Activated effector memory CD4-positive, alpha-beta T cell treated with Interleukin-2 at 50 U/mL for 16 hours (primary cell): ENCODE data around the gene PNPO.

Source experiments
- DNase-seq: peaks from one replicate; pipeline ENCODE4 v3.0.0-alpha.2; 2020

The PNPO gene

DNA sequence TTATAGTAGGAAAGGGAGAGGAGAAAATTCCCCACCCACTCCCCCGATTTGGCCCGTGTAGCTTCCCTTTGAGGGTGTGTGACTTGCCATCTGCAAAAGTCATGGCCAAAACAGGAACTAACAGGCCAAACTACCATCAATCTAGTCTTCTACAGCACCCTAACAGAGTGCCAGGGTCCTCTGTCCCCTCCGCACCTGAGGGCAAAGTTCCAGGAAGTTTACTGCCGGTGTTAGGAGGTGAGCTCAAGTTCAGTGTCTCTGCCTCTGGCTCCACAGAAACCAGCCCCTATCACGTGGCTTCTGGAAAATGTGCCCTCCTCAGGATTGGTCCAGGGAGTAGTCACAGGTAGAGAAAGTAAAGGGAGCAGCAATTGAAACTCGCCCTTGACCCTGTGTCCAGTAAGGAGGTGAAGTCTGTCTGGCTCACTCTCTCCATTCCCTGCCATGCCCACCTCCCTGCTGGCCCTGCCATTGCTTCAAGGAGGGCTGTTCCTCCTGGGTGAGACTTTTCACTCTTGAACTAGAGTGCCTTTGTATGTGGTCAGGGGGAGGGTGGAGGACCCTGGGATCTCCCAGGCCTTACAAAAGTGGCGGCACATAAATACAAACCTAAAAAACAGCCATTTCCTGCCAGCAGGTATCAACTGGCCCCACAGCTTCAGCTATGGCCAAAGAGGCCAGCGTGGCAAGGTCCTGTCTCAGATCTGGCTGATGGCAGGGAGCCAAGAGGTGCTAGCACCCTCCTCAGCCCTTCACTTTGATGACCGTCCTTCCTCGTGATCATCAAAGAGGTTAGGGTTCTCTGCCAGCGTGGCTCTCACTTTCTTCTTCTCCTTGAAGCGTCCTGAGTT lies 11.0 kb downstream of the PNPO start:
- DNase-seq = no peak

DNA sequence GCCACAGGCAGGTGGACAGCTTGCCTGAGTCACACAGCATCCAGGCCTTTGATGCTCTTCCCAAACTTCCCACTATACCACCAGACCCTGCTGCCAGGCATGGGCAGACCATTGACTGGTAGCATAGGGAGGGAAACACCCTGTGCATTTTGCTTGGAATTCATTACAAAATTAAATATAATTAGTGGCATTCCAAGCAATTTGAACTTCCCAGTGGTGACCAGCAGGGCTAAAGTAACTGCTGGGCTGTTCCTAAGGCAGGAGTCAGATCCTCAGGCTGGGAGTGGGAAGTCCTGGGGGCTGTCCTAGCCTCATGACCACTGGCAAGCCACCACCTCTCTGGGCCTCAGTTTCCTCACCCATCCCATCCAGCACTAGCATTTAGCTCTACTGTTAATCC lies 12.5 kb downstream of the PNPO start:
- DNase-seq = no peak

DNA sequence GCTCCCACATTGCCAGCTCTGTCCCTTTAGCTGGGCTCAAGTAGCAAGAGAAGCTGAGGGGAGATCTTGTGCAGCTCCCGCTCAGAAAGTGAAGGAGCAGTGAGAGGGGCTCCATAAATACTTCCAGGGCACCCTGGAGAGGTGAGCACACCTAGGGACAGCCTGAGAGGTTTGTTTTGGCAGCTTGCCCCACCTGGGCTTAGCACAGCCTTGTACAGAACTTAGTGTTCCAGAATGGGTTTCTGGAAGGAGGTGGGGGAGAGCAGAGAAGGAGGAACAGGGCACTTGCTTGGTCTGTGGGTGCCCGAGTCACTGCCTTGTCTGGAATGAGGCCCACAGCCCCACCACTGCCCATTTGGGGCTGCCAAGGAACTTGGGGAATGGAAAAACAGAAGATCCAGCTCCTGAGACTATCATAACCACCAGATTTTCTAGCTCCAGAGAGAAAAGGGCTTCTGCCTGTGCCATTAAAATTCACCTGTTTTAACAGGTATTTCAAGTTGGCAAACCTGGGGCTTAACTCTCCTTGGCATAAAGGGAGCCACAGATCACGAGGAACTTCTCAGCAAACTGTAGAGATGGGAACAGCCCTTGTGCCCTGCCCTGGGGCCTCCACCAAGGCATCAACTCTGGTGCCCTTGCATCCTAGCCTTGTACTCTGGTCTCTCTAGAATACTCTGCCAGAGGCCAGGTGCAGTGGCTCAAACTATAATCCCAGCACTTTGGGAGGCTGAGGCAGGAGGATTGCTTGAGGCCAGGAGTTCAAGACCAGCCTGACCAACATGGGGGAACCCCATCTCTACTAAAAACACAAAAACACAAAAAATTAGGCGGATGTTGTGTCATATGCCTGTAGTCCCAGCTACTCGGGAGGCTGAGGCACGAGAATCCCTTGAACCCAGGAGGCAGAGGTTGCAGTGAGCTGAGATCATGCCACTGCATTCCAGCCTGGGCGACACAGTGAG lies 14.4 kb downstream of the PNPO start:
- no peak for DNase-seq

DNA sequence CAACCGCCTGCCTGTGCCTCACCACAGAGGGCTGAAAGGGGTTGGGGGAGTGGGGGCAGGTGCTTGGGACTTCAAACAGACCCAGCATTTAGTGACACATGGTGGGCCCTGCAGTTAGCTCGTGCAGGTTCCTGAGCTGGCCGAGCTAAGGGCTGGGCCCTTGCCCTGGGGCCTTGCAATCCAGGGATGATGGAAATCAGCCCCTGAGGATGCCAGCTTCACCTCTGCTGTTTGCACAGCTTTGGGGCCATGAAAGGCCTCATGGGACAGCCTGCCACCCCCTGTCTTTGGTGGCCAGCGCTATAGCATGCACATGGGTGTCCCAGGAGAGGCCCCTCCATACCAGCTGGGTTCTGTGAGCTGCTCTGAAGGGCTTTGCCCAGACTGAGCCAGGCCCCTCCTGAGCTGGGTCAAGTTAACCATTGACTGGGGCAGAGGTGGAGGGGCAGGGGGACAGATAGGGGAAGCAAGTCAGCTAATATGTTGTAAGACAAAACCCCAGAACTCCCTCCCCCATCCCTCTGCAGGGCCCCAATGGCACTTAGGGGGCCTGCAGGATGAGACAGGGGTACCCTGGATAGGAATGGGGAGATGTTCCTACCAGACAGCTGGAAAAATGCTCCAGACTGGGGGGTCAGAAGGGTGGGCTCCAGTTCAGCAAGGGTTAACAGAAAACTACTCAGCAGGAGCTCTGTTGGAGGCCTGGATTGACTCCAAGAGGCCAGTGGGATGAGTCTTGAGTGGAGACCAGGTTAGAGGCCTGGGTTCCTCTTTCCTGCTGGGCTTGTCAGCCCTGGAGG lies 15.6 kb downstream of the PNPO start:
- no peak for DNase-seq

DNA sequence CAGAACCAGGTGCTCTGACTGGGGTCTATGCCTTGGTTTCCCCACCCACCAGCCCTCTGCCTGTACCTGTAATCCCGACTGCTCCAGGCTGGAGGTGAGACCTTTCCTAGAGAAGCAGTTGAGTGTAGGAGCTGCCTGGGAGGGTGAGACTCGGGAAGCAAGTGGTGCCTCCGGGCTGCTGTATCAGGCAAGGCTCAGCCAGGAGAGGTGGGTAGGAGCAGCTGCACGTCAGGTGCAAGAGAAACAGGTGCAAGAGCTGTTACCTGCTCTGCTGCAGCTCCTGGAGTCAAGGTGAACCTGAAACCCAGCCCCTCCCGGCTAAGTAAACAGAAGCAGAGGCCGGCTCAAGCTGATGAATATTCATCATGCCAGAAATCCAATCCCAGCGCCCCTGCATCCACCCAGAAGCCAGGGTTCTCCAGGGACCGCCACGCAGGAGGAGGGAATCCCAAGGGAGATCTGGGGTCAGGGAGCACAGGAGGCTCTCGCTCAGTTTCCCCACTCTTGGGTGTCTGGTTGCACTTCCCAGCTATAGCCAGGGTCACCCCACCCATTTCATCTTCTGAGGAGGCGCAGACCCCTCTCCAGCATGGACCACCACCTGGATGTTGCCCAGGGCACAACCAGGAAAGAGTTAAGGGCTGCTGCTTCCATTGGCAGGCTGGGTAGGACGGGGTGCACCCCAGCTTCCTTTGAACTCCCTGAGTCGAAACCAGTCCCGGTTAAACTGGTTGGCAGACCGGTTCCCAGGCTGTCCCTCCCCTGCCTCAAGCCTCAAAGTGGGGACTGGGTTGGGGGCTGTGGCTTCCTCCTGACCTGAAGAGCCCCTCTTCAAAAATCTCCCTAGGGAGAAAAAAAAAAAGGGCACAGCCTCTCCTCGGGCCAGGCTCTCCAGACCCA lies 16.5 kb downstream of the PNPO start, which contains the start of gene PRR15L:
PRR15L (minus strand) TSS at position 293 of the 900 bp plus-strand sequence. CDS start 4,649 bp downstream, outside the sequence.
- no peak for DNase-seq

DNA sequence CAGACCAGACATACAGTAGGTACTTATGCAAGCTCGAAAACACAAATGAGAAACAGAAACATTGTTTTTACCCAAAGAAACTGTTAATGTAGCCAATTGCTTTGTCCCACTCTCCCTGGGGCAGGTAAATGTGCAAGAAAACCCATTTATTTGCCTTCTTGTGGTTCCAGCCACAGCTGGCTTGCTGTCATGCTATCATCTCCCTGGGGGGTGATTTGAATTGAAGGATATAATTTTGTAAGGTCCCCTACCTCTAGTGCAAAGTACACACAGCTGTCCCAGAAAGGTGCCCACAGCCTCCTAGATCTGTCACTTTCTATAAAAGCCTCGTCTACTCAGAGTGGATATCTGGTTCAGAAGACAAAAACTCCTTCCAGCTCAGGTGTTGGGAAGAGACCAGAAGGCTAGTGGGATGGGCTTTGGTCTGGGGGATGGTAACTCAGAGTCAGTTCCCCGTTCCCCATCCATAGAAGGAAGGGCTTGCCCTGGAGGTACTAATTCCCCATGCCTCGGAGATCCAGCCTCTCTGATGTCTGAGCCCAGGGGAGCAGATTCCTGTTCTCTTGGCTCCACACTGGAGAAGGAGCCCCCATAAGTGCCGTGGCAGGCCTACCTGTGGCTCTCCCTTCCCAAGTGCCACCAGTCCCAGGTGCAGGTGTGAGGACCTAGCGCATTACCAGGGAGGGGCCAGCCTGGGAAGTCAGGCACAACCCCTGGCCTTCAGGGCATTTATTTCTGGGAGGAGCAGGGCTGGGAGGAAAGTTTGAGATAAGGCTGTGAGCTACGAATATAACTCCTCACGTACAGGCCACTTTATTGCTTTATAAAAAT lies 18.7 kb downstream of the PNPO start:
- no peak for DNase-seq

DNA sequence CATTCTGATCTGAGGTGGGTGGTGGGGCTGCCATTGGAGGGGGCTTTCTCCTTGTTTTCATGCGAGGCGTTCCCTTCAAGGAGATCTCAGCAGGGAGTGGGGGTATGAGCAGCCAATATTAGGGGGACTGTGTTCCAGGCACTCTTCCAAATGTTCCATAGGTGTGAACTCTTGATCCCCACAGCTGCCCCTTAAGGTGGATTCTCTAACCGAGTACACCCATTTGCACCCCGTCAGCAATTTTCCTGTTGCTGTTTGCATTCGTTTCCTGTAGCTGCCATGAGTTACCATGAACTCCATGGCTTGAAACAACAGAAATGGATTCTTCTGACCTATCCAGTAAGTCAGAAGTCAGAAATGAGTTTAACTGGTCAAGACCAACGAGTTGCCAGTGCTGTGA lies 20.0 kb downstream of the PNPO start:
- DNase-seq = no peak

DNA sequence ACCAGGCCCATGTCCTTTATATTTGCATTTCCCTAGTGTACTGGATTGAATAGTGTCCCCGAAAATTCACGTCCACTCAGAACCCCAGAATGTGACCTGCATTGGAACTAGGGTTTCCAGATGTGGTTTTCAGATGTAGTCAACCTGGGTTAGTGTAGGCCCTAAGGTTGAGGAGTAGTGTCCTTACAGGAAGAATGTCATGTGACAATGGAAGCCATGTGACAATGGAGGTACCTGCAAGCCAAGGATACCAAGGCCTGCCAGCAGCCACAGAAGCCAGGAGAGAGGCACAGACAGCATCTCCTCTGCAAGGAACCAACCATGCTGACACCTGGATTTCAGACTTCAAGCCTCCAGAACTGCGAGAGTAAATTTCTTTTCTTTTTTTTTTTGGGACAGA lies 21.5 kb downstream of the PNPO start:
- DNase-seq = no peak

DNA sequence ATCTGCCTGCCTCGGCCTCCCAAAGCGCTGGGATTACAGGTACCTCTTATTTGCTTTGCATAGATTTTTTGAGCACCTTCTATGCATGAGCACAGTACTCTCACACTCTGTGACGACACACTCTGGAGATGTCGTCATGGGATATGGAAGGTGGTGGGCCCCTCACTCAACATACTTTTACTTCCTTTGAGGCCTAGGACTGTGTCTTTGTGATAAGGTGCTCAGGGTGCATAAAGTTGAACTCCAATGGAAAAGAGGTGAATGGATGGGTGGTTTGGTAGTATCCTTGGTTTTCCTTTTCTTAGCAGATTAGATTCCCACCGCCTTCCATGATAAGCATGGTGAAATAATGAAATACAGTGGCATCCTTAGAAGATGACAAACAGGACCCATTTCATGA lies 23.5 kb downstream of the PNPO start:
- DNase-seq = no peak

DNA sequence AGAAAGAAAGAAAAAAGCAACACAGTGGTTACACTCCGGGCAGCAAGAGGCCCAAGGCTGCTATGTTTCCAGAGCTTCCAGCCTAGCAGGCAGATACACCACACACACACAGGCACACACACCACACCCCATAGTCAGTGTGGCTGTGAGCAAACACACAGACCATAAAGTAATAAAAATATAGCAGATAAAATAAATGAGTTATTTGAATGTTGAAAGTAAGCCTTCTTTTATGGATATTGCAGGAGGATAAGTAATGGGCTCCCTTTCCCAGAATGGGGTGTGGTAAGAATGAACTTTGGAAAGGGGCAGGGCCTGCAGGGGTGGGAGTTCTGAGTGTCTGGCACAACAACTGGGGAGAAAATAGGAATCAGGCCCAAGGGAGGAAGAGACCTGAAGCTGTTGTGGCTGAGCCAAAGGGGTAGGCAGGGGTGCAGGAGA lies 24.7 kb downstream of the PNPO start:
- DNase-seq = no peak

DNA sequence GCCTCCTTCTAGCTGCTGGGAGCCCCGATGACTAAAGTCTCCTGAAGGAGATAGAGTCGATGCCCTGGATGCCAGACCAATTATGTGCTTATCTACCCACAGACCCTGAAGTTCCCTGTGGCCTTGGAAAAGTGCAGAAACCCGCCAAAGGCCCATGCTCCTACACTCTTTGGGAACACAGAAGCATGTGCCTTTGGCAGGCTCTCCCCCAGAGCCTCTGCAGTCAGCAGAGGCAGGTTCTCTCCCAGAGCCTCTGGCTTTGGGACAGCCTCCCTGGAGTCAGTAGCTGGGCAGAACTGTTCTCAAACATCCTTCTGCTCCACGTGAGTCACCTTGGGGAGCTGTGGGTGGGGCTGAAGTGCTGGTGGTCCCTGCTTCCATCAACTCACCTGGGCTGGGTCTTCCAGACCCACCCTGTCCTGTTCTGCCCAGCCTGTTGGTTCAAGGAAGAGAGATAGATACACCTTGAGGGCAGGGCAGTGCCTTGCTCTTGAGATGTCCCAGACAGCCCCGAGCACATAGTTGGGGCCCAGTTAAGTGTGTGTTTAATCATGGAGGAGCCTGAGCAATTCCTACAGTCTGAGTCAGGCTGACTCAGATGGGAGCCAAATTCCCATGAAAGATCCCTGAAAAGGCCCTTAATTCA lies 26.4 kb downstream of the PNPO start:
- no peak for DNase-seq

DNA sequence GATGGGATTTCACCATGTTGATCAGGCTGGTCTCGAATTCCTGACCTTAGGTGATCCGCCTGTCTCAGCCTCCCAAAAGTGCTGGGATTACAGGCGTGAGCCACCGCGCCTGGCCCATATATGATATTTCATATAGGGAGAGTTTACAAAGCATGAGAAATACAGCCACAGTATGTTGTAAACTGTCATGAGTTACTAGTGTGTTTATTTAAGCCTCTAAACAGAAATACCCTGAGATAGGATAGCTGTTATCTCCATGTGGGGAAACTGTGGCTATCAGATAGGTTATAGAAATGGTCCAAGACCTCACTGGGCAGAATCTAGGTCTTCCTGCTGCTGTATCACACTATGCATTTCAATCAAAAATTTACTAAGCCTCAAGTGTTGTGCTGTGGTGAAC lies 27.5 kb downstream of the PNPO start:
- no peak for DNase-seq

DNA sequence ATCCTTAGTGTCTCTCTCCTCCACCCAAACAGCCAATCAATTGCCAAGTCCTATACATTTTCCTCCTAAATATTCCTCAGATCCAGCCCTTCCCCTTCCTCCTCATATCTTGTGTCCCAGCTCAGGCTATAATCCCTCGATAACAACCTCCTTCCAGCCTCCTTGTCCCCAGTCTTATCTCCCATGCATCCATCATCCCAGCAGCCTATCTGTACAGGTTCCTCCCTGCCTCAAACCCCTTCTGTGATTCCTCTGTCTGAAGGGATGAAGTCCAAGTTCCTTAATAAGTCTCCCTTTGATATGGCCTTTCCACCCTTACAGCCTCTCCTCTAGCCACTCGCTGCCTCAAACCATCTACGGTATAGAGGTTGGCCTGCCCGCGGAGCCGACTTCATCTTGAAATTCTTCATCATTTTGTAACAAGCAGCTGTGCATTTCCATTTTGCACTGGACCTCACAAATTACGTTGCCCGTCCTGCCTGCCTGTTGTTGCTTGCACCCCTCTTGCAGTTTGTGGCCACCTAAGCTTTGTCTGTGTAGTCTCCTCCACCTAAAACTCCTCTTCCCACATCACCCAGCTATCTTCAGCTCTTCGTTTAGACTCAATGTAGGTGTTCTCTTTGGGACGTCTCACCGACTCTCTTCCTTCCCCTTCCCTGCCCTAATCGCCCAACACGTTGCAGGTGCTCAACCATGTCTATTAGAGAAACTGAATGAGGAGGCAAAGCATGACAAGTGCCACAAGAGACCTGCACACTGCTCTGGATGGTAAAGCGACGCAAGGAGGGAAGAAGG lies 28.8 kb downstream of the PNPO start:
- no peak for DNase-seq

DNA sequence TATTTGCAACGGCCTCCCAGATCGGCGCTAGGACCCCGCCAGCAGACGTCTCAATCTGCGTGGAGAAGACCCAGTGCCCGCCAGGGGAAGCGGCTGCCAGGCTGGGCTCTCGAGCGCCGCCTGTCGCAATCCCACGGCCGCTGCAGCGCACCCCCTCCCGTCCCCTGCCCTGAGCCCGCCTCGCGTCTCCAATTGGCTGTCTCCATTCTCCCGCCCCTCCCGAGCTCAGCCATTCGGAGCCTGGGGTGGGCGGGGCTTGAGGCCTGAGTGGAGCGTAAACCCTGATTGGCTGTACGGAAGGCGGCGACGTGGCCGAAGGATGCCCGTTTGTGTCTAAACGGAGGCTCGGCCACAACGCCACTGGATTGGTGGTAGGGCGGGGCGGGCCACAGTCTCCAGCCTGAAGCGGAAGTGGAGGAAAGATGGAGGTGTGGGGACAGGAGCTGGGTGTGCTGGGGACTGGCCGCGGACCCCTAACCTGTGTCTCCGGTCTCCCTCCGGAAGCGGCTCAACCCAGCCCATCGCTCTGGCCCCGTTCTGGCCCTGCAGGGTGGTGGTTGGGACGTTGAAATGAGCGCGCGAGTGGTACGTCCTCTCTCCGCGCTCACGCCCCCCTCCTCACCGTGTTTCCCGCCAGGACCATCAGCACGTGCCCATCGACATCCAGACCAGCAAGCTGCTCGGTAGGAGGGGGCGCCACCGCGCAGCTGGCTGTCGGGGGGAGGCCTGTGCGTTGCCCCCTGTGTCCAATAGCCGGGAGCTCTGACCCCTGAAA lies 29.5 kb downstream of the PNPO start, which contains the start of gene CDK5RAP3:
CDK5RAP3 (plus strand) TSS at position 389 of the 775 bp plus-strand sequence; CDS start at position 423, 34 bp downstream.
- peak; percentile 98 for DNase-seq

DNA sequence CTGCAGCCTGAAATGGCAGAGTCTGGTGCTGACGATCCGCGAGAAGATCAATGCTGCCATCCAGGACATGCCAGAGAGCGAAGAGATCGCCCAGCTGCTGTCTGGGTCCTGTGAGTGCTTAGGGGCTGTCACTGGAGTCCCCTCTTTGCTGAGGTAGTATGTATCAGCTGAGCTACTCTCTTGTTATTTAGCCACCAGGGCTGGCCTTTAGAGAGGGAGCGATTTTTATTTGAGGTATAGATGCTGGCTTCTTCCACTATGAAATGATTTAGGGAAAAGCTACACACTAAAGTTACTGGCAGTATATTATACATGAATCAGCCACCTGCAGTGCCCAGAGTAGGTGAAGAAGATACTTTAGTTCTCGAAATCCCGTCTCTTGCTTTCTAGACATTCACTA lies 32.2 kb downstream of the PNPO start:
- DNase-seq = no peak

DNA sequence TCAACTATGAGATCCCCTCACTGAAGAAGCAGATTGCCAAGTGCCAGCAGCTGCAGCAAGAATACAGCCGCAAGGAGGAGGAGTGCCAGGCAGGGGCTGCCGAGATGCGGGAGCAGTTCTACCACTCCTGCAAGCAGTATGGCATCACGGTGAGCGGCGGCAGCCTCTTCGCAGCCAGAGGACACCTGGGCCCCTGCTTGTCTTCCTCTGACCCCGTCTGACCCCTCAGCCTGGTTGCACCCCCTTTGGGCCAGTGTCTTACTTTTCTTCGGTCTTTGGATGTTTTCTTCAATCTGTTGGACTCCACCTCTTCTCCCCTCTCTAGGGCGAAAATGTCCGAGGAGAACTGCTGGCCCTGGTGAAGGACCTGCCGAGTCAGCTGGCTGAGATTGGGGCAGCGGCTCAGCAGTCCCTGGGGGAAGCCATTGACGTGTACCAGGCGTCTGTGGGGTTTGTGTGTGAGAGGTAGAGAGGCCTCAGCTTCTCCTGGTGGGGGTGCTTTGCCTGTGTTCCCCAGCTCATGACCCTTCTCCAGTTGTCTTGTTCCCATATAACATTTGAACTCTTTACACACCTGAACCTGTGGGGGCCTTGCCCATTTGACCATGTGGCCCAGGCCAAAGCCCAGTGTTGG lies 33.9 kb downstream of the PNPO start:
- DNase-seq = no peak

DNA sequence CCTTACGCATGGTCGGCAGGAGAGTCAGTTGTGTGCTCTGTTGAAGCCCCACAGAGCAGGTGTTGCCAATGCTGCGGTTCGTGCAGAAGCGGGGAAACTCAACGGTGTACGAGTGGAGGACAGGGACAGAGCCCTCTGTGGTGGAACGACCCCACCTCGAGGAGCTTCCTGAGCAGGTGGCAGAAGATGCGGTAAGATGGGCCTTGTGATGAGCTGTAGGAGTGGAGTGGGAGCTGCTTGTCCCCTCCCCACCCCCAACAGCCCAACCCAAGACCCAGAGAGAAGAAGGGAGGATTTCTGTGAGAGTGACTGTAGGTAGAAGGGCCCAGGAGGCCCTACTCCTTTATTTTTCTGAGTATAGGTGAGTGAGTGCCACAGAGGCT lies 34.4 kb downstream of the PNPO start:
- no peak for DNase-seq

DNA sequence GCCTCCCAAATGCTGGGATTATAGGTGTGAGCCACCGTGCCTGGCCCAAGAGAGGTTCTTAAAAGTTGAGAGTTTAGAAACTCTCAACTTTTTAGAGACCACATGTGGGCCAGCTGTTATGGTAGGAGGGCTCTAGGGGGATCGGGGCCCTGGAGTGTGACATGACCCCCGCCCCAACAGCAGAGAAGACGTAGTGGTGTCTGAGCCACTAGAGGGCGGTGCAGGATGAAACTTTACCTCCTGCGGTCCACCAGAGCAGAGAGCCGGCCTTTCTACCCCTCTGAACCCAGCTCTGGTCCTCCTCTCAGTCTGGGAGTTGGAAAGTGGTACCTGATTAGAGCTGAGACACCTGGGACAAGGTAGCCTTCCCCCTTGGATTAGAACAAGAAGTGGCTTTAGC lies 37.0 kb downstream of the PNPO start:
- peak; percentile 15 for DNase-seq
